ENCODE data around the gene NEFH.

DNA sequence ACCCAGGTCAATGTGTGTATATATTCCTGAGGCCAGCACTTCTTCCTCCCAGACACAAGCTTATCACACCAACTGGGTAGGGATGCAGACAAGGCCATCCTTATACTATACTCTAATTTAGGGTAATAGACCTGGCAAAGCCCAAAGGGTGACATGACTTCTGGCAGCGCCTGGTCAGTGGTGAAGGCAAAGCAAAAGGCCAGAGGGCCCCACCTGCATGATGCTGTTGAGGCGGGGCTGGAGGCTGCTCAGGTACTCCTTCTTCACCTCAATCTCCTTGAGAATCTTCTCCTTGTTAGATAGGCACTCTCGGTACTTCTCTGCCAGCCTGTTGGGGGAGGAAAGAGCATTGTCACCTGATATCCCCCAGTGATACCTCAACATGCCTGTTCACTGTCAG lies 56.4 kb downstream of the NEFH start:
- TF ChIP-seq, protein P1, sequence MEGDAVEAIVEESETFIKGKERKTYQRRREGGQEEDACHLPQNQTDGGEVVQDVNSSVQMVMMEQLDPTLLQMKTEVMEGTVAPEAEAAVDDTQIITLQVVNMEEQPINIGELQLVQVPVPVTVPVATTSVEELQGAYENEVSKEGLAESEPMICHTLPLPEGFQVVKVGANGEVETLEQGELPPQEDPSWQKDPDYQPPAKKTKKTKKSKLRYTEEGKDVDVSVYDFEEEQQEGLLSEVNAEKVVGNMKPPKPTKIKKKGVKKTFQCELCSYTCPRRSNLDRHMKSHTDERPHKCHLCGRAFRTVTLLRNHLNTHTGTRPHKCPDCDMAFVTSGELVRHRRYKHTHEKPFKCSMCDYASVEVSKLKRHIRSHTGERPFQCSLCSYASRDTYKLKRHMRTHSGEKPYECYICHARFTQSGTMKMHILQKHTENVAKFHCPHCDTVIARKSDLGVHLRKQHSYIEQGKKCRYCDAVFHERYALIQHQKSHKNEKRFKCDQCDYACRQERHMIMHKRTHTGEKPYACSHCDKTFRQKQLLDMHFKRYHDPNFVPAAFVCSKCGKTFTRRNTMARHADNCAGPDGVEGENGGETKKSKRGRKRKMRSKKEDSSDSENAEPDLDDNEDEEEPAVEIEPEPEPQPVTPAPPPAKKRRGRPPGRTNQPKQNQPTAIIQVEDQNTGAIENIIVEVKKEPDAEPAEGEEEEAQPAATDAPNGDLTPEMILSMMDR (IDR thresholded peaks at IDR 0.05) = no peak
- TF ChIP-seq POLR2A (IDR thresholded peaks at IDR 0.05) = no peak
